ENCODE measurements around the gene NOTUM.

DNA sequence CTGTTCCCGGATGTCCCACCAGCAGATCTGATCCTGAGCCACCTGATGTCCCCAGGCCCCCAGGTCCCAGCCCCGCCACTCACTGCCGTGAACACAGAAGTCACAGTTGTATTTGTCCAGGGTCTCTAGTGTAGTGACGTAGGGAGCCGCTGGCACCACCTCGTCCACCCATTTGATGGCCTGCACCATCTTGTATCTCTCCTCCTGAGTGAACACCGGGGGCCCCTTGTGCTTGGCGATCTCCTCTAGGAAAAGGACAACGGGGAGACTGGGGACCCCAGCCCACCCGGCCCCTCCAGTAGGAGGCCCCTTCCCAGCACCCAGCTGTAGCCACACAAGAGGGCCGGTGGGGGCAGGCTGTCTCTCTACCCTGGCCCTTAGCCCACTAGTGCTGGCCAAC is 52.2 kb downstream of the NOTUM start:
- TF ChIP-seq, protein P1, sequence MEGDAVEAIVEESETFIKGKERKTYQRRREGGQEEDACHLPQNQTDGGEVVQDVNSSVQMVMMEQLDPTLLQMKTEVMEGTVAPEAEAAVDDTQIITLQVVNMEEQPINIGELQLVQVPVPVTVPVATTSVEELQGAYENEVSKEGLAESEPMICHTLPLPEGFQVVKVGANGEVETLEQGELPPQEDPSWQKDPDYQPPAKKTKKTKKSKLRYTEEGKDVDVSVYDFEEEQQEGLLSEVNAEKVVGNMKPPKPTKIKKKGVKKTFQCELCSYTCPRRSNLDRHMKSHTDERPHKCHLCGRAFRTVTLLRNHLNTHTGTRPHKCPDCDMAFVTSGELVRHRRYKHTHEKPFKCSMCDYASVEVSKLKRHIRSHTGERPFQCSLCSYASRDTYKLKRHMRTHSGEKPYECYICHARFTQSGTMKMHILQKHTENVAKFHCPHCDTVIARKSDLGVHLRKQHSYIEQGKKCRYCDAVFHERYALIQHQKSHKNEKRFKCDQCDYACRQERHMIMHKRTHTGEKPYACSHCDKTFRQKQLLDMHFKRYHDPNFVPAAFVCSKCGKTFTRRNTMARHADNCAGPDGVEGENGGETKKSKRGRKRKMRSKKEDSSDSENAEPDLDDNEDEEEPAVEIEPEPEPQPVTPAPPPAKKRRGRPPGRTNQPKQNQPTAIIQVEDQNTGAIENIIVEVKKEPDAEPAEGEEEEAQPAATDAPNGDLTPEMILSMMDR (IDR thresholded peaks at IDR 0.05), result no peak
- TF ChIP-seq EP300 (IDR thresholded peaks at IDR 0.05) (no peak), POLR2A (IDR thresholded peaks at IDR 0.05) (no peak)

Measured in upper lobe of left lung (tissue), 4 donors.